ENCODE data around the gene SMG7.
"Not testable (repeated sequence)": the region's sequence is repeated elsewhere in the genome, so short reads cannot be mapped to it uniquely, and the experiment has no call there.

SMG7 gene

GRCh38 chr1:183472488-183473216 lies at the start of gene SMG7:
TSS of gene SMG7 (plus strand) at chr1:183472499. CDS start at chr1:183472621, 122 bp downstream.
- H3K9me3 ChIP-seq (ENCODE audit: low read length), result no peaks in the 10 kb centered on the region
- peaks cover 3% of the 10 kb centered on the region for H3K36me3 ChIP-seq (ENCODE audit: insufficient read depth, low read length)
- H3K4me1 ChIP-seq (ENCODE audit: insufficient read depth, low read length), result peaks cover 30% of the 10 kb centered on the region
- H3K4me3 ChIP-seq (ENCODE audit: low read length), result peak within 1 kb of the TSS; percentile 92
- H3K27me3 ChIP-seq (ENCODE audit: insufficient read depth, low read length), result no peaks in the 10 kb centered on the region
- peak within 1 kb of the TSS; percentile 82 for H2AFZ ChIP-seq (ENCODE audit: low read depth, low read length)

GRCh38 chr1:183423541-183423940 lies 48.8 kb upstream of the SMG7 start:
- H3K9me3 ChIP-seq (ENCODE audit: low read length), result peaks cover 4% of the 10 kb centered on the region
- peaks cover under 1% of the 10 kb centered on the region for H3K4me1 ChIP-seq (ENCODE audit: insufficient read depth, low read length)
- H2AFZ ChIP-seq (ENCODE audit: low read depth, low read length), result no peak overlapping the region
- H3K27me3 ChIP-seq (ENCODE audit: insufficient read depth, low read length), result peaks cover 2% of the 10 kb centered on the region
- H3K4me3 ChIP-seq (ENCODE audit: low read length), result no peak overlapping the region
- no peaks in the 10 kb centered on the region for H3K36me3 ChIP-seq (ENCODE audit: insufficient read depth, low read length)

- no peaks in the 10 kb centered on the region for H3K4me1 ChIP-seq (ENCODE audit: insufficient read depth, low read length)
- H2AFZ ChIP-seq (ENCODE audit: low read depth, low read length), result no peak overlapping the region
- no peaks in the 10 kb centered on the region for H3K36me3 ChIP-seq (ENCODE audit: insufficient read depth, low read length)
- peaks cover 4% of the 10 kb centered on the region for H3K9me3 ChIP-seq (ENCODE audit: low read length)
- H3K27me3 ChIP-seq (ENCODE audit: insufficient read depth, low read length), result peaks cover 2% of the 10 kb centered on the region
- no peak overlapping the region for H3K4me3 ChIP-seq (ENCODE audit: low read length)
These were observed 47.6 kb upstream of the SMG7 start for GRCh38 chr1:183424691-183425090.

- not testable (repeated sequence) for H3K4me1 ChIP-seq (ENCODE audit: insufficient read depth, low read length); H2AFZ ChIP-seq (ENCODE audit: low read depth, low read length); H3K4me3 ChIP-seq (ENCODE audit: low read length); H3K27me3 ChIP-seq (ENCODE audit: insufficient read depth, low read length); H3K36me3 ChIP-seq (ENCODE audit: insufficient read depth, low read length); H3K9me3 ChIP-seq (ENCODE audit: low read length)
These were observed 44.7 kb upstream of the SMG7 start for GRCh38 chr1:183427591-183427990.

- Histone ChIP-seq H3K4me1 (ENCODE audit: insufficient read depth, low read length) (no peaks in the 10 kb centered on the region), H3K27me3 (ENCODE audit: insufficient read depth, low read length) (peaks cover 9% of the 10 kb centered on the region), H3K4me3 (ENCODE audit: low read length) (no peak overlapping the region), H3K36me3 (ENCODE audit: insufficient read depth, low read length) (no peaks in the 10 kb centered on the region), H3K9me3 (ENCODE audit: low read length) (no peaks in the 10 kb centered on the region), H2AFZ (ENCODE audit: low read depth, low read length) (no peak overlapping the region)
These were observed 40.3 kb upstream of the SMG7 start for GRCh38 chr1:183431840-183432547.

- Histone ChIP-seq H3K4me3 (ENCODE audit: low read length) (no peak overlapping the region), H3K27me3 (ENCODE audit: insufficient read depth, low read length) (peaks cover 9% of the 10 kb centered on the region), H3K9me3 (ENCODE audit: low read length) (no peaks in the 10 kb centered on the region), H3K4me1 (ENCODE audit: insufficient read depth, low read length) (no peaks in the 10 kb centered on the region), H3K36me3 (ENCODE audit: insufficient read depth, low read length) (no peaks in the 10 kb centered on the region), H2AFZ (ENCODE audit: low read depth, low read length) (no peak overlapping the region)
These were observed 39.8 kb upstream of the SMG7 start for GRCh38 chr1:183432548-183432875.

DNA sequence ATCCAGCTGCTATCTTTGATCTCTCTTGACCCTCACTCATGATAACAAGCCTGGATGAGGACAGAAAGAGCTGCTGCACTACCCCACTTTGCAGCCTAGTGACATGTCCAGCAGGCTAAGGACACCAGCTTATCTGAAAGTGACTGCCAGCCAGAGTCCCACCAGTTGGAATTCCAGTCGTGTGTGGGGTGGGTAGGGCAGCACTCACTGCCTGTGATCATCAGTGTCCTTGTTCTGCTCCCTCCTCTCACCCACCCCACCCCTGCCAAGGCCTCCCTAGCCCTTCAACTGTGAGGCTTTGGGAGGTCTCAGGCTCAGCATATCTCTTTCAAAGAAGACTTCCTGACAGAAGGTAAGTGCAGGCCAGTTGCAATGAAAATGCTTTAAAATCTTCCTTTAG lies 38.6 kb upstream of the SMG7 start:
- Histone ChIP-seq H3K27me3 (ENCODE audit: insufficient read depth, low read length) (peaks cover 9% of the 10 kb centered on the region), H3K4me1 (ENCODE audit: insufficient read depth, low read length) (no peaks in the 10 kb centered on the region), H2AFZ (ENCODE audit: low read depth, low read length) (no peak overlapping the region), H3K36me3 (ENCODE audit: insufficient read depth, low read length) (no peaks in the 10 kb centered on the region), H3K9me3 (ENCODE audit: low read length) (no peaks in the 10 kb centered on the region), H3K4me3 (ENCODE audit: low read length) (no peak overlapping the region)

GRCh38 chr1:183435497-183435896 lies 36.8 kb upstream of the SMG7 start:
- Histone ChIP-seq H3K4me3 (ENCODE audit: low read length) (no peak overlapping the region), H3K36me3 (ENCODE audit: insufficient read depth, low read length) (no peaks in the 10 kb centered on the region), H3K4me1 (ENCODE audit: insufficient read depth, low read length) (no peaks in the 10 kb centered on the region), H3K27me3 (ENCODE audit: insufficient read depth, low read length) (peaks cover 9% of the 10 kb centered on the region), H2AFZ (ENCODE audit: low read depth, low read length) (no peak overlapping the region), H3K9me3 (ENCODE audit: low read length) (no peaks in the 10 kb centered on the region)

- Histone ChIP-seq H3K4me1 (ENCODE audit: insufficient read depth, low read length) (peaks cover 13% of the 10 kb centered on the region), H3K9me3 (ENCODE audit: low read length) (no peaks in the 10 kb centered on the region), H3K36me3 (ENCODE audit: insufficient read depth, low read length) (no peaks in the 10 kb centered on the region)
These were observed 34.2 kb upstream of the SMG7 start for GRCh38 chr1:183438060-183438459.

GRCh38 chr1:183443011-183443410 lies 29.3 kb upstream of the SMG7 start:
- no peak overlapping the region for H2AFZ ChIP-seq (ENCODE audit: low read depth, low read length)
- H3K4me1 ChIP-seq (ENCODE audit: insufficient read depth, low read length), result peaks cover 34% of the 10 kb centered on the region
- H3K4me3 ChIP-seq (ENCODE audit: low read length), result no peak overlapping the region
- H3K27me3 ChIP-seq (ENCODE audit: insufficient read depth, low read length), result no peaks in the 10 kb centered on the region
- no peaks in the 10 kb centered on the region for H3K9me3 ChIP-seq (ENCODE audit: low read length)
- H3K36me3 ChIP-seq (ENCODE audit: insufficient read depth, low read length), result no peaks in the 10 kb centered on the region

More at GRCh38 chr1:183438060-183438459, 34.2 kb upstream of the SMG7 start:
- Histone ChIP-seq H3K4me3 (ENCODE audit: low read length) (no peak overlapping the region), H3K27me3 (ENCODE audit: insufficient read depth, low read length) (no peaks in the 10 kb centered on the region), H2AFZ (ENCODE audit: low read depth, low read length) (no peak overlapping the region)

DNA sequence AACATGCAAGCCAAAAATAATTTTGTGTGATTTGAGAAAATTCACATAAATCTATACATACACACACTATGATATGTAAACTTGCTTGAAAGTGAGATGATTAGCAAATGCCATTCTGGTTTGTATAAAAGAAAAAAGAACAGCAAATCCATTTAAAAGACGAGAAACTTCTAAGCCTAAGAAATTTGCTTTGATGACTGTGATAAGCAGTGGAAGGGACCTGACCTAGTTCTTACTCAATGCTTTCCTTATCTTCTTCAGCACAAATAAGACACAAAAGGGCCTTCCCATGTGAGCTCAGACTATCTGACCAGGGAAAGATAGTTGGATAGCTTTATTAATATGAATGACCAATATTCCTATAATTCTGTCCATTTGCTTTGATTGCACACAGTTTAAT lies 28.8 kb upstream of the SMG7 start:
- no peaks in the 10 kb centered on the region for H3K36me3 ChIP-seq (ENCODE audit: insufficient read depth, low read length)
- H3K4me1 ChIP-seq (ENCODE audit: insufficient read depth, low read length), result peaks cover 34% of the 10 kb centered on the region
- no peak overlapping the region for H2AFZ ChIP-seq (ENCODE audit: low read depth, low read length)
- no peaks in the 10 kb centered on the region for H3K27me3 ChIP-seq (ENCODE audit: insufficient read depth, low read length)
- H3K4me3 ChIP-seq (ENCODE audit: low read length), result no peak overlapping the region
- H3K9me3 ChIP-seq (ENCODE audit: low read length), result no peaks in the 10 kb centered on the region

DNA sequence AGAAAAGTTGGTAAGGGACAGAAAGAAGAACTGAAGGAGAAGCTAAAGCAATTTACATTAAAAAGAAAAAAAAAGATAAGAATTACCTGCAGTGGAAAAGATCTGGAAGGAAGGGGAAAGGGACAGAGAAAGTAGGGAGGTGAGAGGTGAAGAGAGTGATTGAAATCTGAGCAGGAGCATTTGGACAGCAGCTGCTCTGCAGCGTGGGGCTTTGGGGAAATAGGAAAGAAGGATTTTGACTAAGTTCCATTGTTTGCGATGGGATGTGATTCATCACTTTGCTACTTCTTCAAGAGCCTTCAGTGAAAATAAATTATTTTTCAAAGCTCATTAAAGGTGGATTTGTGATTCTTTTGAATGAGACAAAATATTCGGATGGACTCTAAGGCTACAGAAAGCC lies 28.1 kb upstream of the SMG7 start:
- no peaks in the 10 kb centered on the region for H3K36me3 ChIP-seq (ENCODE audit: insufficient read depth, low read length)
- no peak overlapping the region for H2AFZ ChIP-seq (ENCODE audit: low read depth, low read length)
- H3K4me3 ChIP-seq (ENCODE audit: low read length), result no peak overlapping the region
- no peaks in the 10 kb centered on the region for H3K27me3 ChIP-seq (ENCODE audit: insufficient read depth, low read length)
- H3K4me1 ChIP-seq (ENCODE audit: insufficient read depth, low read length), result peaks cover 34% of the 10 kb centered on the region
- H3K9me3 ChIP-seq (ENCODE audit: low read length), result no peaks in the 10 kb centered on the region

DNA sequence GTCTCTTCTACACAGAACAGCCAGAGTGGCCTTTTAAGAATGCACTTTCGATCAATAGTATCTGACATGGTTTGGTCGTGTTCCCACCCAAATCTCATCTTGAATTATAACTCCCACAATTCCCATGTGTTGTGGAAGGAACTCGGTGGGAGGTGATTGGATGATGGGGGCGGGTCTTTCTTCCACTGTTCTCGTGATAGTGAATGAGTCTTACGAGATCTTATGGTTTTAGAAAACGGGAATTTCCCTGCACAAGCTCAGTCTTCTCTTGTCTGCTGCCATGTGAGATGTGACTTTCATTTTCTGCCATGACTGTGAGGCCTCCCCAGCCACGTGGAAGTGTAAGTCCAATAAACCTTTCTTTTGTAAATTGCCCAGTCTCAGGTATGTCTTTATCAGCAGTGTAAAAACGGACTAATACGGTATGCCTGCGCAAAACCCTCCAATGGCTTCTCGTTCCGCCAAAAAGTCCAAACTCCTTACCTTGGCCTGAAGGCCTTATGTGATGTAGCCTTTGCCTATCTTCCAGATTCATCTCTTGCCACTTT lies 23.0 kb upstream of the SMG7 start:
- no peaks in the 10 kb centered on the region for H3K9me3 ChIP-seq (ENCODE audit: low read length)
- H3K27me3 ChIP-seq (ENCODE audit: insufficient read depth, low read length), result no peaks in the 10 kb centered on the region
- no peak overlapping the region for H3K4me3 ChIP-seq (ENCODE audit: low read length)

More for the DNA sequence above, 23.0 kb upstream of the SMG7 start:
- H2AFZ ChIP-seq (ENCODE audit: low read depth, low read length), result no peak overlapping the region
- H3K4me1 ChIP-seq (ENCODE audit: insufficient read depth, low read length), result peaks cover 9% of the 10 kb centered on the region
- no peaks in the 10 kb centered on the region for H3K36me3 ChIP-seq (ENCODE audit: insufficient read depth, low read length)
